Endothelial cell of umbilical vein (primary cell): ENCODE data around the gene KIAA1755. TPM values are rescaled to one million over a fixed set of nuclear protein-coding genes. Genes with fewer than 3 reads are reported as not detected.

ENCODE experiments used
- BruUV-seq: library from RNA; stranded (reverse); fragments of 400-500 nt; replicated peaks from 2 replicates; lab custom pipeline; 2021; lab: Mats Ljungman, UMichigan
- CTCF ChIA-PET: fragments of 300-600, 350-600 bp; sonication (Branson Sonifier 250); formaldehyde crosslinking; loops from one replicate; lab custom pipeline; 2021; ENCODE audit warnings: antibody characterized with exemption, inconsistent platforms; lab: Charles Lee
- POLR2A ChIA-PET: fragments of 300-600, 350-600 bp; sonication (Branson Sonifier 250); formaldehyde crosslinking; loops from one replicate; lab custom pipeline; 2021; ENCODE audit warnings: antibody characterized with exemption, inconsistent platforms; lab: Charles Lee
- DNase-seq: peaks from one replicate; pipeline ENCODE4 v3.0.0-alpha.2; 2011; ENCODE audit warnings: low read depth, low spot score
- FAIRE-seq: peaks from 2 replicates; lab custom pipeline; 2011; peaks lifted over from hg19 to GRCh38; lab: Jason Lieb, UNC
- H2AFZ ChIP-seq: 2 replicates; pipeline ENCODE4 v1.6.0; 2012; ENCODE audit warnings: low read depth, low read length, control low read depth, inconsistent platforms
- H3K27ac ChIP-seq: 2 replicates; pipeline ENCODE4 v1.5.1; 2011; ENCODE audit warnings: low read depth, mild to moderate bottlenecking, control low read depth, low read length, moderate library complexity; ENCODE audit not compliant: insufficient read depth
- H3K27me3 ChIP-seq, 2 experiments: 2 replicates each; pipeline versions ENCODE4 v1.6.0 to v1.6.1; 2011; ENCODE audit warnings: low read length in 2 of 2, mixed read lengths in 1 of 2; ENCODE audit not compliant: control insufficient read depth in 2 of 2, insufficient read depth in 2 of 2
- H3K36me3 ChIP-seq, 2 experiments: 2 replicates in 1 of 2; 3 replicates in 1 of 2; pipeline ENCODE4 v1.5.1; 2011; ENCODE audit warnings: low read length in 2 of 2, mild to moderate bottlenecking in 1 of 2, moderate library complexity in 1 of 2; ENCODE audit not compliant: control insufficient read depth in 2 of 2, insufficient read depth in 2 of 2; ENCODE audit errors: extremely low read depth in 1 of 2
- H3K4me1 ChIP-seq: 3 replicates; pipeline ENCODE4 v1.5.1; 2011; ENCODE audit warnings: mild to moderate bottlenecking, low read length; ENCODE audit not compliant: control insufficient read depth, insufficient read depth; ENCODE audit errors: extremely low read depth
- H3K4me2 ChIP-seq: 2 replicates; pipeline ENCODE4 v1.6.1; 2011; ENCODE audit warnings: low read length, control low read depth, mixed read lengths; ENCODE audit not compliant: insufficient read depth
- H3K4me3 ChIP-seq, 3 experiments: fragments of 200-600 bp in 1 of 3; sonication (generic), shearing (Covaris generic) in 1 of 3; replicated peaks in 1 of 3; 2 replicates each; pipeline ENCODE4 v1.5.1; 2011 to 2016; ENCODE audit warnings: control low read depth in 3 of 3, low read length in 3 of 3, mild to moderate bottlenecking in 2 of 3, inconsistent platforms in 1 of 3, low read depth in 1 of 3, moderate library complexity in 1 of 3; ENCODE audit not compliant: insufficient read depth in 1 of 3
- H3K79me2 ChIP-seq: 2 replicates; pipeline ENCODE4 v1.6.0; 2012; ENCODE audit warnings: low read length, inconsistent platforms; ENCODE audit not compliant: control insufficient read depth, insufficient read depth
- H3K9ac ChIP-seq: replicated peaks from 2 replicates; pipeline ENCODE3; 2011; ENCODE audit warnings: low read length, control low read depth; ENCODE audit not compliant: insufficient read depth; ENCODE audit errors: extremely low read depth
- H3K9me1 ChIP-seq: replicated peaks from 3 replicates; pipeline ENCODE4 v1.6.0; 2011; ENCODE audit warnings: mild to moderate bottlenecking, low read length; ENCODE audit not compliant: control insufficient read depth, insufficient read depth; ENCODE audit errors: extremely low read depth
- H3K9me3 ChIP-seq: replicated peaks from 2 replicates; pipeline ENCODE4 v1.5.1; 2012; ENCODE audit warnings: low read length, inconsistent platforms; ENCODE audit not compliant: control insufficient read depth, insufficient read depth
- H4K20me1 ChIP-seq: replicated peaks from 2 replicates; pipeline ENCODE3; 2011; ENCODE audit warnings: mild to moderate bottlenecking, low read length; ENCODE audit not compliant: control insufficient read depth, insufficient read depth; ENCODE audit errors: extremely low read depth
- EZH2 ChIP-seq: IDR thresholded peaks from 2 replicates; pipeline ENCODE4 v1.6.1; 2012; ENCODE audit warnings: borderline replicate concordance, low read depth, mild to moderate bottlenecking, moderate library complexity, low read length, inconsistent platforms; ENCODE audit not compliant: severe bottlenecking
- FOS ChIP-seq: IDR thresholded peaks from 2 replicates; pipeline ENCODE4 v1.6.1; 2011; ENCODE audit warnings: mild to moderate bottlenecking, low read length, moderate library complexity, borderline replicate concordance; ENCODE audit not compliant: insufficient read depth
- GATA2 ChIP-seq: IDR thresholded peaks from 2 replicates; pipeline ENCODE4 v1.7.0; 2011; ENCODE audit warnings: low read depth, mild to moderate bottlenecking, moderate library complexity, mixed read lengths, low read length; ENCODE audit not compliant: insufficient read length, insufficient read depth
- JUN ChIP-seq: IDR thresholded peaks from 2 replicates; pipeline ENCODE4 v1.6.1; 2011; ENCODE audit warnings: borderline replicate concordance, low read depth; ENCODE audit not compliant: insufficient read length, insufficient read depth
- MYC ChIP-seq: IDR thresholded peaks from one replicate; pipeline ENCODE4 v1.6.1; 2011; ENCODE audit warnings: mild to moderate bottlenecking, low read depth, low read length
- POLR2A ChIP-seq: IDR thresholded peaks from 2 replicates; pipeline ENCODE4 v1.6.1; 2012; ENCODE audit warnings: low read depth, mild to moderate bottlenecking, control low read depth, low read length
- POLR2AphosphoS5 ChIP-seq: IDR thresholded peaks from 2 replicates; pipeline ENCODE4 v1.6.1; 2012; ENCODE audit warnings: low read depth, mild to moderate bottlenecking, control low read depth, low read length, moderate library complexity; ENCODE audit not compliant: insufficient read depth
- dilution Hi-C: fragments of 300-500 bp; cut with MboI; formaldehyde crosslinking; loops from one replicate; pipeline ENCODE4 v1.15.0; 2019; ENCODE audit warnings: low sequenced_read_pairs; ENCODE audit not compliant: extremely low pct_ligation_motif_present
- intact Hi-C: fragments of 100-400 bp; cut with micrococcal nuclease; formaldehyde crosslinking; loops from one replicate; pipeline ENCODE4 v1.10.0; 2022
- polyA plus RNA-seq, 4 experiments: library from polyadenylated mRNA; depleted of rRNA in 3 of 4; stranded (reverse) in 3 of 4; unstranded in 1 of 4; fragments of >200 nt; gene quantifications; 2 replicates each; pipeline versions ENCODE4 v1.2.1 to v1.2.3, GENCODE V29; 2011 to 2012; ENCODE audit warnings: missing spikeins in 1 of 4
- total RNA-seq: library from RNA; stranded (reverse); gene quantifications from 2 replicates; pipeline ENCODE4 v1.2.3, GENCODE V29; 2021
- TF ChIP-seq, protein P1 (sequence below), 2 donors: IDR thresholded peaks; 1 replicate in 1 of 2; 2 replicates in 1 of 2; pipeline ENCODE4 v1.5.1; 2011; ENCODE audit warnings: low read length in 2 of 2, mild to moderate bottlenecking in 2 of 2, moderate library complexity in 2 of 2, control low read depth in 1 of 2, inconsistent platforms in 1 of 2, low read depth in 1 of 2; ENCODE audit not compliant: insufficient read depth in 1 of 2; ENCODE audit errors: extremely low read depth in 1 of 2
- TF ChIP-seq, protein P2 (sequence below): IDR thresholded peaks from 2 replicates; pipeline ENCODE4 v1.6.1; 2011; ENCODE audit not compliant: insufficient read depth, insufficient read length

The KIAA1755 gene
- total and polyA plus RNA-seq, 2 donors (not counting 3 experiments of a cell fraction or from before 2014, with no cell fraction given) = 0.36 to 0.51 TPM

DNA sequence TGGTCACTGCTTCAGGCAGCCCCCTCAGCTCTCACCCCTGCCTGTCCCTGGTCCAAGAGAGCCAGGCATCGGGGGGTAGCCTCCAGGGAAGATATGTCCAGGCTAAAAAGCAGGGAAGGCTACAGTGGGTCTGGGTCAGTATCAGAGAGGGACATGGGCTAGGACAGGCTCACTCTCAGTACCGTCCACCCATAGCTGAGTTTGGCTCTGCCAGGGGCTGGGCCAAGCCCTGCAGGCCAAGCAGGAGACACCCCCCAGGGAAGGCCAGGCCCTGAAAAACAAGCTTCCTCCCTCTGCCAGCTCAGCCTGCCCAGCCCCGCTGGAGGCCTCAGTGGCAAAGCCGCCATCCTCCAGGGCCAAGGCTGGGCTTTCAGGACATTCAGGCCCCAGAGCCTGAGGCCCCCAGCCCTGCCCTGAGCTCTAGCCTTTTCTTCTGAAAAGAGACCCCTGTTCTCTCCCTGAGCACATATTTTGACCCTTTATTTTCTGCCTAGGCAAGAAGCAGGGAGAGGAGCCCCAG lies 66.9 kb downstream of the KIAA1755 start:
- BruUV-seq = no TSS peak
- TF ChIP-seq, protein P1, sequence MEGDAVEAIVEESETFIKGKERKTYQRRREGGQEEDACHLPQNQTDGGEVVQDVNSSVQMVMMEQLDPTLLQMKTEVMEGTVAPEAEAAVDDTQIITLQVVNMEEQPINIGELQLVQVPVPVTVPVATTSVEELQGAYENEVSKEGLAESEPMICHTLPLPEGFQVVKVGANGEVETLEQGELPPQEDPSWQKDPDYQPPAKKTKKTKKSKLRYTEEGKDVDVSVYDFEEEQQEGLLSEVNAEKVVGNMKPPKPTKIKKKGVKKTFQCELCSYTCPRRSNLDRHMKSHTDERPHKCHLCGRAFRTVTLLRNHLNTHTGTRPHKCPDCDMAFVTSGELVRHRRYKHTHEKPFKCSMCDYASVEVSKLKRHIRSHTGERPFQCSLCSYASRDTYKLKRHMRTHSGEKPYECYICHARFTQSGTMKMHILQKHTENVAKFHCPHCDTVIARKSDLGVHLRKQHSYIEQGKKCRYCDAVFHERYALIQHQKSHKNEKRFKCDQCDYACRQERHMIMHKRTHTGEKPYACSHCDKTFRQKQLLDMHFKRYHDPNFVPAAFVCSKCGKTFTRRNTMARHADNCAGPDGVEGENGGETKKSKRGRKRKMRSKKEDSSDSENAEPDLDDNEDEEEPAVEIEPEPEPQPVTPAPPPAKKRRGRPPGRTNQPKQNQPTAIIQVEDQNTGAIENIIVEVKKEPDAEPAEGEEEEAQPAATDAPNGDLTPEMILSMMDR (IDR thresholded peaks at IDR 0.05; ENCODE audit: extremely low read depth in 1 of 2, insufficient read depth in 1 of 2, low read depth in 1 of 2, low read length in 2 of 2) = no peak
- TF ChIP-seq, protein P2, sequence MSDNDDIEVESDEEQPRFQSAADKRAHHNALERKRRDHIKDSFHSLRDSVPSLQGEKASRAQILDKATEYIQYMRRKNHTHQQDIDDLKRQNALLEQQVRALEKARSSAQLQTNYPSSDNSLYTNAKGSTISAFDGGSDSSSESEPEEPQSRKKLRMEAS = no peak
- TF ChIP-seq JUN = no peak
- no peak for TF ChIP-seq POLR2AphosphoS5
- TF ChIP-seq EZH2 = no peak
- no peak for TF ChIP-seq MYC
- TF ChIP-seq POLR2A = no peak
- no peak for TF ChIP-seq FOS
- no peak for TF ChIP-seq GATA2
- H3K27me3 ChIP-seq = no peaks in the 10 kb centered on the region
- H3K9ac ChIP-seq = no peak overlapping the region
- H3K4me2 ChIP-seq = no peak overlapping the region
- CTCF ChIA-PET = no interaction called here
- intact Hi-C loops (no loop called here), dilution Hi-C loops (no loop called here)
- H3K36me3 ChIP-seq = no peaks in the 10 kb centered on the region
- H2AFZ ChIP-seq = no peak overlapping the region
- DNase-seq = no peak
- no peaks in the 10 kb centered on the region for H3K9me3 ChIP-seq
- no peak overlapping the region for H3K27ac ChIP-seq
- no peaks in the 10 kb centered on the region for H3K79me2 ChIP-seq
- POLR2A ChIA-PET = no interaction called here
- no peaks in the 10 kb centered on the region for H3K4me1 ChIP-seq
- H4K20me1 ChIP-seq = no peaks in the 10 kb centered on the region
- H3K9me1 ChIP-seq = no peaks in the 10 kb centered on the region
- H3K4me3 ChIP-seq = no peak overlapping the region
- no peak for FAIRE-seq
